GM13977 (cell line): ENCODE data around the gene FHL2.

Experiments used
- DNase-seq: peaks from one replicate; pipeline ENCODE4 v3.0.0; 2012; ENCODE audit warnings: low spot score
- in situ Hi-C: fragments of 300-500 bp; cut with MboI; formaldehyde crosslinking; loops from one replicate; pipeline ENCODE4 v1.12.0; 2022; ENCODE audit warnings: low sequenced_read_pairs, low pct_unique_long_range_greater_than_20kb, mixed read lengths, inconsistent platforms; ENCODE audit not compliant: unreplicated experiment
- TF ChIP-seq, protein P1 (sequence below): IDR thresholded peaks from 2 replicates; pipeline ENCODE4 v1.5.1; 2012; ENCODE audit warnings: mild to moderate bottlenecking, control low read depth; ENCODE audit not compliant: insufficient read depth; ENCODE audit errors: extremely low read depth, missing control alignments

The FHL2 gene

DNA sequence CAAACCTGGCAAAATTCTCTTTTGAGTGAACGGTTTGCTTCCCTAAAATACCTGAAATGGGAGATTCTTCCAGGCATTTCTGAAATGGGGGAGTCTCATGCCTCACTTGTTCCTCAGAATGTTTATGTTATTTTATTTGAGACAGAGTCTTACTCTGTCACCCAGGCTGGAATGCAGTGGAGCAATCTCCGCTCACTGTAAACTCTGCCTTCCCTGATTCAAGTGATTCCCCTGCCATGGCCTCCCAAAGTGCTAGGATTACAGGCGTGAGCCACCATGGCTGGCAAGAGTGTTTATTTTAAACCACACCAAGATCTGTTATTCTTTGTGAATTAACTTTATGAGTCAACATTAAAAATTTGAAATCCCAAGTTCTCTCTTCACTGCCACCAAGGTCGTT lies 6.4 kb upstream of the FHL2 start:
- in situ Hi-C loops, result no loop called here
- no peak for DNase-seq
- TF ChIP-seq, protein P1, sequence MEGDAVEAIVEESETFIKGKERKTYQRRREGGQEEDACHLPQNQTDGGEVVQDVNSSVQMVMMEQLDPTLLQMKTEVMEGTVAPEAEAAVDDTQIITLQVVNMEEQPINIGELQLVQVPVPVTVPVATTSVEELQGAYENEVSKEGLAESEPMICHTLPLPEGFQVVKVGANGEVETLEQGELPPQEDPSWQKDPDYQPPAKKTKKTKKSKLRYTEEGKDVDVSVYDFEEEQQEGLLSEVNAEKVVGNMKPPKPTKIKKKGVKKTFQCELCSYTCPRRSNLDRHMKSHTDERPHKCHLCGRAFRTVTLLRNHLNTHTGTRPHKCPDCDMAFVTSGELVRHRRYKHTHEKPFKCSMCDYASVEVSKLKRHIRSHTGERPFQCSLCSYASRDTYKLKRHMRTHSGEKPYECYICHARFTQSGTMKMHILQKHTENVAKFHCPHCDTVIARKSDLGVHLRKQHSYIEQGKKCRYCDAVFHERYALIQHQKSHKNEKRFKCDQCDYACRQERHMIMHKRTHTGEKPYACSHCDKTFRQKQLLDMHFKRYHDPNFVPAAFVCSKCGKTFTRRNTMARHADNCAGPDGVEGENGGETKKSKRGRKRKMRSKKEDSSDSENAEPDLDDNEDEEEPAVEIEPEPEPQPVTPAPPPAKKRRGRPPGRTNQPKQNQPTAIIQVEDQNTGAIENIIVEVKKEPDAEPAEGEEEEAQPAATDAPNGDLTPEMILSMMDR, result no peak

DNA sequence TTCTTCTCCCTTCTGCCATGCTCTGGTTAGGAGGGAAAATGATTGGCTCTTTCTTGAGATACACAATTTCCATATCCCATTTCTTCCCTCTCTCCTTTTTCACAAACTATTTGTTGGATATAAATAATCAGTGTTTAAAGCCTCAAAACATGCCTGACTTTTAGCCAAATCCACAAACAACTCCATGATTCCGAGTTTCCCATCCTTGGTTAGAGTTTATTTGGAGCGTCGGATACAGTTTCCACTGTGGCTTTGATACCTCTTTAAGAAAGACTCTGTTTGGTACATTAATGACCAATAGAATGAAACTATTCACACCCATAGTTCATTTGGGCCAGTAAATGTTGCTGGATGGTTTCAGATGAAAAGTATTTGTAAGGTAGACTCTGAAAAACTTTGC lies 5.9 kb upstream of the FHL2 start:
- in situ Hi-C loops, result no loop called here
- no peak for DNase-seq
- TF ChIP-seq, protein P1, result no peak

DNA sequence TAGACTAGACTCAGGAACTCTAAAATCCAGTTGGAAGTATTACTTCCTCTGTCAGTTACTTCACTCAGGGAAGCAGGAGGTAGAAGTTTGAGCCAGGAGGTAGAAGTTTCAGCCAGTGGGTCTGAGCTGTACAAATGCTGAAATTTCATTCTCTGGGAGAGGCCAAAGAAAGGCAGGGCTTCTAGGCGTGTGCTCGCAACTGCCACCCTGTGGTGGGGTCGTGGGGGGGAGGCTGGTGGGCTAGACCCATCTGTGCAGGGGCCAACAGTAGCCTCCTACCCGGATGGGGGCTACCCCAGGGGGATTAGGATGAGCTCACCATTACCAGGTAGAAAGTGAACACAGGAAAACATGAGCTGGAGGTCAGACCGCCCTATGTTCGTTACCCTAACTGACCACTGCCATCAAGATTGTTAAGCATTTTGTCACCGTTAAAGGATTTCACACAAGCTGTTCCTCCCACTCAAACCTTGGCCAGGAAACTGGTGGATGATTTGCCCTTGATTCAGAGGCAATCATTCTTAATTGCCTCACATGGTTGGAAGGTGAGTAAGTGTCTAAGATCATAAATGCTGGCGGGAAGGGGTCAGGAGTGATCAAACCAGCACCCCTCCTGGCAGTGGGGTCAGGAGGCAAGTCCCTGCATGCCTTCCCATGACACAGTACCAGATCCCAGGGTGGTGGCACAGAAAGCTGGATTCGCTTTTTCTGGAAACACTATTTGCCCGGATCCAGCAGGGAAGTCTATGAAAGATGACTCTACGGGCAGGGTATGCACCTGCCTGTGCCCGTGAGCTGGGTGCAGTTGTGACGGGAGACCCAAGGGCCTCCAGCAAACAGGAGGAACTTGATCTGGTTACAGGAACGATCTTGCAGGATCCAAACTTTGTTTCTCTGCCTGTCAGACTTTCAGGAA lies 5.2 kb upstream of the FHL2 start:
- in situ Hi-C loops, result no loop called here
- TF ChIP-seq, protein P1, result no peak
- no peak for DNase-seq

DNA sequence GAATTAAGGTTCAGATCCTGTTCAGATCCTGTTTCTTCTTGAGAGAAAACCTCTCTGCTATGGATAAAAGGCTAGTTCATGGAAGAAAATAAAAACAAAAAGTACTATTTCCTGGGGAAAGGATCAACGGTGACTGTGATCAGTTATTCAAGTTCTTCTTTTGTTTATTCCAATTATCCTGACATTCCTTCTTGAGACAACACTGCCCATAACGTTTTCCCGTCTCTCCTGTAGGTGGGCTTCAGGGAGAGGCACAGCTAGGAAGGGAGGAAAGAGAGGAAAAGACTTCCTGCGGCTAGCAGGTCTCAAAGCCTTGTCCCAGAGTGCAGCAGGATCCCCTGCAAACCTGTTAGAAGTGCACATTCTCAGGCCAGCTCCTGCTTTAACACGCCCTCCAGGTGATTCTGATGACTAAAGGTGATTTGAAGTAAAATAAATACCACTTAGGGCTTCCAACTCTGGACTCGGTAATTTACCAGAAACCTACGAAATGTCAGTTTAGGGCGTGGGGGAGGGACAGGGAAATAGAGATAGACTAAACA lies 4.5 kb upstream of the FHL2 start:
- TF ChIP-seq, protein P1, result no peak
- in situ Hi-C loops, result no loop called here
- no peak for DNase-seq

DNA sequence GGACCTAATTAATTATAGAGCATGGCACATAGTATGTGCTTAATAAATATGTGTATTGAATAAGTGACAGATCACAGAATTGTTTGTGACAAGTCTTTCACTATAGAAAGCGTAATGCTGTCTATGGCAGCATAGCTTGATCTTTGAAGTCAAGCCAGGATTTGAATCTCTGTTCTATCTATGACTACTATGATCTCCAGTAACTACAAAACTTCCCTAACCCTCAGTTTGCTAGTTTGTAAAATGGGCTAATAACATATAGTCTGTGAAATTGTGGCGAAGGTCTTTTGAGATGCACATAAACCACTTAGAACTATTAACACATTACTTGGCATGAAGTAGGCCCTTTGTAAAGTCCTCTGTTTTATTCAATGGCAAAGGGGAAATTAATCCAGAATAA lies 4.0 kb upstream of the FHL2 start:
- TF ChIP-seq, protein P1, result no peak
- DNase-seq, result no peak
- in situ Hi-C loops, result no loop called here

DNA sequence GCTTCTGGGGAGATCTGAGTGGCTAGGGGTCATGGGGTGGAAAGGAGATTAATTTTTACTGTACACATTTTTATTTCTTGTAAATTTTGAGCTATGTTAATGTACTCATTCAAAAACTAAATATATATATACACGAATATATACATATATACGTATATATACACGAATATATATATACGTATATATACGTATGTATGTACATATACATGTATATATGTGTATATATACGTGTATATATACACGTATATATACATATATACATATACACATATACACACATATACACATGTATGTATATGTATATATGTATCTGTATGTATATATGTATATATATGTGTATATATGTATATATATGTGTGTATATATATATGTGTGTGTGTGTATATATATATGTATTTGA lies 3.0 kb upstream of the FHL2 start:
- in situ Hi-C loops, result no loop called here
- TF ChIP-seq, protein P1, result no peak
- DNase-seq, result no peak
